ENCODE data around the gene LONP1. TPM values are rescaled to one million over a fixed set of nuclear protein-coding genes. Genes with fewer than 3 reads are reported as not detected.
"Not testable (repeated sequence)": the region's sequence is repeated elsewhere in the genome, so short reads cannot be mapped to it uniquely, and the experiment has no call there.

Gene LONP1, protein sequence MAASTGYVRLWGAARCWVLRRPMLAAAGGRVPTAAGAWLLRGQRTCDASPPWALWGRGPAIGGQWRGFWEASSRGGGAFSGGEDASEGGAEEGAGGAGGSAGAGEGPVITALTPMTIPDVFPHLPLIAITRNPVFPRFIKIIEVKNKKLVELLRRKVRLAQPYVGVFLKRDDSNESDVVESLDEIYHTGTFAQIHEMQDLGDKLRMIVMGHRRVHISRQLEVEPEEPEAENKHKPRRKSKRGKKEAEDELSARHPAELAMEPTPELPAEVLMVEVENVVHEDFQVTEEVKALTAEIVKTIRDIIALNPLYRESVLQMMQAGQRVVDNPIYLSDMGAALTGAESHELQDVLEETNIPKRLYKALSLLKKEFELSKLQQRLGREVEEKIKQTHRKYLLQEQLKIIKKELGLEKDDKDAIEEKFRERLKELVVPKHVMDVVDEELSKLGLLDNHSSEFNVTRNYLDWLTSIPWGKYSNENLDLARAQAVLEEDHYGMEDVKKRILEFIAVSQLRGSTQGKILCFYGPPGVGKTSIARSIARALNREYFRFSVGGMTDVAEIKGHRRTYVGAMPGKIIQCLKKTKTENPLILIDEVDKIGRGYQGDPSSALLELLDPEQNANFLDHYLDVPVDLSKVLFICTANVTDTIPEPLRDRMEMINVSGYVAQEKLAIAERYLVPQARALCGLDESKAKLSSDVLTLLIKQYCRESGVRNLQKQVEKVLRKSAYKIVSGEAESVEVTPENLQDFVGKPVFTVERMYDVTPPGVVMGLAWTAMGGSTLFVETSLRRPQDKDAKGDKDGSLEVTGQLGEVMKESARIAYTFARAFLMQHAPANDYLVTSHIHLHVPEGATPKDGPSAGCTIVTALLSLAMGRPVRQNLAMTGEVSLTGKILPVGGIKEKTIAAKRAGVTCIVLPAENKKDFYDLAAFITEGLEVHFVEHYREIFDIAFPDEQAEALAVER
- 48.8 TPM for total RNA-seq

DNA sequence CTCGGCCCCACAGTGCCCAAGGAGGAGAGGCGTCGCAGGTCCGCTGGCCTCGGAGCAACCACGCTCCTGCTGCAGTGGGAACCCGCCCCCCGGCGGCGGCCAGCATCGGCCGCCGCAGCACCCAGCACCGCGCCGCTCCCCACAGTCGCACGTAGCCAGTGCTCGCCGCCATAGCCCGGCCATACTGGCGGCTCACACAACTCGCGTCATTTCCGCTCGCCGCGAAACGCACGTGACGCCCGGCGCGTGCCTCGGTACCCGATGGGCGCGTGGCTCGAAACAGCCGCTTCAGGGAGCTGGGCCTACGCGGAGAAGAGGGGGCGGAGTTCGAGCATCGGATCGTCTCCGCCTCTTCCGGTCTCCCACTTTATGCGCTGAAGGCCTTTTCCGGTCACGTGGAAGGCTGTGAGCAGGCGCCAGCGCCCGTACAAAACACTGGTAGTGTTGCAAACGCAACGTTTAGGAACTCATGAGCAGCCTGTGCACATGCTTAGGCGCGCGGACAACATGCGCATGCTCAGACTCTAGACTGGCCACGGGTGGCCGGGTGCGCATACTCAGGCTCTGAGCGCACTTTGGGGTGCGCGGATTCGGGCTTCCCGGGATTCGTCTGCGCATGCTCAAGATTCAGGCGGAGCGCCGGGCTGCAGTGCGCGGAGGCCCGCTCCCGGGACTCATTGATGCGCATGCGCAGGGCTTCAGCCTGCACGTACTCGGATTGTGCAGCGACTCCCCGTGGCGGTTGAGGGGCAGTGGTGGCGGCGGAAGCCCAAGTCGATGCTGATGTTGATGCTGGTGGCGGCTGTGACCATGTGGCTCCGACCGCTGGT is at the start of gene LONP1, which contains the start of gene CATSPERD:
LONP1 (minus strand) TSS at position 186 of the 830 bp plus-strand sequence; CDS start at position 172, 14 bp downstream.
CATSPERD (plus strand) TSS at position 677 of the 830 bp plus-strand sequence; CDS start at position 778, 101 bp downstream.
- intact Hi-C loops (cut with DNase I), result no loop called here

DNA sequence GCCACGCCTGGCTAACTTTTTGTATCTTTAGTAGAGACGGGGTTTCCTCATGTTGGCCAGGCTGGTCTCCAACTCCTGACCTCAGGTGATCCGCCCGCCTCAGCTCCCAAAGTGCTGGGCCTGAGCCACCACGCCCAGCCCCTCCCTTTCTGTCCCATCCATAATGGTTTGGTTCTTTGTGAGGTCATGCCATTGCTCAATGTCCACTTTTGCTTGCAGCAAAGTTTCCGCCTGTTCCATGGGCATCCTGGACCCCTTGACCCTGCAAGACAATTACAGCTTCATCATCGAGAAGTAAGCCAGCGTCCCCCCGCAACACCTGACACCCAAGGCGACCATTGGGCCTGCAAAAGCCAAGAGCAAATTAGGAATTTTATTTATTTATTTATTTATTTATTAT is 48.0 kb upstream of the LONP1 start:
- DNase-seq (ENCODE audit: low spot score) (no peak), ATAC-seq (no peak)
- intact Hi-C loops (cut with DNase I), result no loop called here

More for the DNA sequence above, at the start of gene LONP1, which contains the start of gene CATSPERD:
- DNase-seq (ENCODE audit: low spot score), result peak; percentile 99
- peak; percentile 99 for ATAC-seq

DNA sequence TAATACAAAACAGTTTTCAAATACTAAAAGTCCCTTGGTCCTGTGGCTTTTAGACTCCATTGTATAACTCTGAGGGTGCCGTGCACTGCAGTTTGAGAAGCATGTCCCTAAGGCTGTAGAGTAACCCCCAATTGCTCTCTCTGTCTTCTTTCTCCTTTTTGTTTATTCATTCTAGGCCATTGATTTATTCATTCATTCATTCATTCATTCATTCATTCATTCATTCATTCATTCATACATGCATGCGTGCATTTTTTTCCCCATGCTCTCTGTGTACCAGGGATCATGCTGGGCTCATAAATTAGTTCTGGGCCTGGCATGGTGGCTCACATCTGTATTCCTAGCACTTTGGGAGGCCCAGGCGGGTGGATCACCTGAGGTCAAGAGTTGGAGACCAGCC is 45.3 kb upstream of the LONP1 start:
- DNase-seq (ENCODE audit: low spot score) (no peak), ATAC-seq (no peak)
- intact Hi-C loops (cut with DNase I), result no loop called here

DNA sequence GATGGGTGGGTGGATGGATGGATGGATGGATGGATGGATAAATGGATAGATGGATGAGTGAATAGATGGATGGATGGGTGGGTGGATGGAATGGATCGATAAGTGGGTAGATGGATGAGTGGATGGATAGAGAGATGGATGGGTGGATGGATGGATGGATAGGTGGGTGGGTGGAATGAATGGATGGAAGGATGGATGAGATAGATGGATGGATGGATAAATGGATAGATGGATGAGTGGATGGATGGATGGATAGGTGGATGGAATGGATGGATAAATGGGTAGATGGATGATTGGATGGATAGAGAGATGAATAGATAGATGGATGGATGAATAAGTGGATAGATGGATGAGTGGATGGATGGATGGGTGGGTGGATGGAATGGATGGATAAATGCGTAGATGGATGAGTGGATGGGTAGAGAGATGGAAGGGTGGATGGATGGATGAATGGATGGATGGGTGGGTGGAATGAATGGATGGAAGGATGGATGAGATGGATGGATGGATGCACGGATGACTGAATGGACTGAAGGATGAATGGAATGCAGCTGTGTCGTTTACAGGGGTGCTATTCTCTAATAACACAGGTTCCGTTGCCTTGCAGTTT is 42.8 kb upstream of the LONP1 start:
- DNase-seq (ENCODE audit: low spot score), result no peak
- intact Hi-C loops (cut with DNase I), result no loop called here
- ATAC-seq, result no peak

DNA sequence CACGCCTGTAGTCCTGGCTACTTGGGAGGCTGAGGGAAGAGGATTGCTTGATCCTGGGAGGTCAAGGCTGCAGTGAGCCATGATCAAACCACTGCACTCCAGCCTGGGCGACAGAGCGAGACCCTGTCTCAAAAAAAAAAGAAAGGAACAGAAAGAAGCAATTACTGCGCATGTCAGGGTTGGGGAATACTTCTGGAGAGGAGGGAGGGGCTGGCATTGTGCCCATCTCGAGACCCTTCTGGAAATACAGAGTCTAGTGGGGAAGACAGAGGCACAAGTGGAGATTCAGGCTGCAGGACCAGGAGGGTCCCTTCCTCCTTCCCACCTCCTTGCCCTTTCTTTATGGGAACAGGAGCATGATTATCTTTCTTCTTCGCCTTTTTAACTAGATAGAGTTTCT is 33.8 kb upstream of the LONP1 start:
- ATAC-seq, result no peak
- no peak for DNase-seq (ENCODE audit: low spot score)
- intact Hi-C loops (cut with DNase I), result no loop called here

DNA sequence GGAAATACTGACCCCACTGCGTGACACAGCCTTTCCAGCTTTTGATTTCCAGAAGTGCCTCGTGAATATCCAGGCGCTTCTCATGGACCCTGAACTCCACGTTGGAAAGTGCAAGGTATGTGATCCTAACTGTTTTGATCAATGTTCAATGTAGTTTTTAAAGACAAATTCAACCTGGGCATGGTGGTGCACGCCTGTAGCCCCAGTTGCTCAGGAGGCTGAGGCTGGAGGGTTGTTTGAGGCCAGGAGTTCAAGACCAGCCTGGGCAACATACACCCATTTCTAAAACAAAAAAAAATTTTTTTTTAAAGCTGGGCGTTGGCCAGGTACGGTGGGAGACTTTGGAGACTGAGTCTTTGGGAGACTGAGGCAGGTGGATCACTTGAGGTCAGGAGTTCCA is 31.8 kb upstream of the LONP1 start:
- intact Hi-C loops (cut with DNase I), result no loop called here
- DNase-seq (ENCODE audit: low spot score) (no peak), ATAC-seq (no peak)

DNA sequence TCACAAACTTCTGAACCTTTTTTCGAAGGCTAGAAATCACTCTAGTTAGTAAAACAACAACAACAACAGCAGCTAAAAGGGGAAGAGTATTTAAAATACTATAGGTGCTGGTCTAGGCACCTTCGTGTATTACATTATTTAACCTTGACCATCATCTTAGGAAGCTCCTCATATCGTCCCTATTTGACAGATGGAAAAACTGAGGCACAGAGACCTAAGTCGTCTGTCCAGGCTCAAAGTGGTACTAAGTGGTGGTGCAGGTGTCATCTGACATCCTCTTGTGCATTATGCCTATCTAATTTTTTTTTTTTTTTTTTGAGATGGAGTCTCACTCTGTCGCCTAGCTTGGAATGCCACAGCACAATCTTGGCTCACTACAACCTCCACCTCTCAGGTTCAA is 29.6 kb upstream of the LONP1 start:
- DNase-seq (ENCODE audit: low spot score) (no peak), ATAC-seq (no peak)
- intact Hi-C loops (cut with DNase I), result no loop called here

DNA sequence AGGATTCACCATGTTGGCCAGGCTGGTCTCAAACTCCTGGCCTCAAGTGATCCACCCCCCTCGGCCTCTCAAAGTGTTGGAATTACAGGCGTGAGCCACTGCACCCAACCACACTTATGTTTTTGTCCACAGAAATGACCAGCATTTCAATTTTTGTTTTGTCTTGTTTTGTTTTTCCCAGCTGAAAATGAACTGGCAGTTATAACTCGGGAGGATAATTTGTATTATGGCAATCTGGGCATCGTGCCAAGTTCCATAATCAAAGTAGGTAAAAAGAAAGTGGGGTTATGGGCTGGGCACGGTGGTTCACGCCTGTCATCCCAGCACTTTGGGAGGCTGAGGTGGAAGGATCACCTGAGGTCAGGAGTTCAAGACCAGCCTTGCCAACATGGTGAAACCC is 29.0 kb upstream of the LONP1 start:
- ATAC-seq; intact Hi-C loops (cut with DNase I); DNase-seq (ENCODE audit: low spot score): not testable (repeated sequence)

DNA sequence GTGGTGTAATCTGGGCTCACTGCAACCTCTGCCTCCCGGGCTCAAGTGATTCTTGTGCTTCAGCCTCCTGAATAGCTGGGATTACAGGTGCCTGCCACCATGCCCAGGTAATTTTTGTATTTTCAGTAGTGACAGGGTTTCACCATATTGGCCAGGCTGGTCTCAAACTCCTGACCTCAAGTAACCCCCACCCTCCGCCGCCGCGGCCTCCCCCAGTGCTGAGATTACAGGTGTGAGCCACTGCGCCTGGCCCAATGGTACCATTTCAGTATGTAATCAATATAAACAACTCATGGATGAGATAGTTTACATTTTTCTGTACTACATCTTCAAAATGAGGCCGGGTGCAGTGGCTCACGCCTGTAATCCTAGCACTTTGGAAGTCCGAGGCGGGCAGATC is 25.1 kb upstream of the LONP1 start:
- ATAC-seq; intact Hi-C loops (cut with DNase I); DNase-seq (ENCODE audit: low spot score): not testable (repeated sequence)

DNA sequence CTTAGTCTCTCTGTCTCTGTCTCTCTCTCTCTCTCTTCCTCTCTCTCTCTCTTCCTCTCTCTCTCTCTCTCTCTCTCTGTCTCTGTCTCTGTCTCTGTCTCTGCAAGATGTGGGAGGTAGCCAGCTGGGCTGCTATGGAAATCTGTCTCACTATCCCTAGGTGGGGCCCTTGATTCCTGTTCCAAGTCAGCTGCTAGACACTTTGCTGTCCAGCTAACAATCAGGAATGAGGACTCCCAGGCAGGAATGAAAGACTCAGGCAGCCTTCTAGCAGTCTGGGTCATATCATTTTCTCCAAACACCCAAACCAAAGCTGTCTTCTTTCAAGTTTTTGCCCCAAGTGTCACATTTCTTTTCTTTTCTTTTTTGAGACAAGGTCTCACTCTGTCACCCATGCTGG is 23.7 kb upstream of the LONP1 start:
- no peak for DNase-seq (ENCODE audit: low spot score)
- ATAC-seq, result no peak
- intact Hi-C loops (cut with DNase I), result no loop called here

DNA sequence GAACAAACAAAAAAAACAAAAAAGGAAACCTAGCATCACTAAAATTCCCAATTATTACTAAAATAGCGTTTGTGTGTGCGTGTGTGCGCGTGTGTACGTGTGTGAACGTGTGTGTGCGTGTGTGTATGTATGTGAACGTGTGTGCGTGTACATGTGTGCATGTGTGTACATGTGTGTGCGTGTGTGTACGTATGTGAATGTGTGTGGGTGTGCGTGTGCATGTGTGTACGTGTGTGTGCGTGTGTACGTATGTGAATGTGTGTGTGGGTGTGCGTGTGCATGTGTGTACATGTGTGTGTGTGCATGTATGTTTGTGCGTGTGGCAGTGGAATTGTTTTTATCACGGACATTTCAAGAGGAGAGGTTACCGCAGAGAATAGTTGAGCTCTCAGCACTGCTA is 22.1 kb upstream of the LONP1 start:
- intact Hi-C loops (cut with DNase I), result no loop called here
- ATAC-seq, result no peak

DNA sequence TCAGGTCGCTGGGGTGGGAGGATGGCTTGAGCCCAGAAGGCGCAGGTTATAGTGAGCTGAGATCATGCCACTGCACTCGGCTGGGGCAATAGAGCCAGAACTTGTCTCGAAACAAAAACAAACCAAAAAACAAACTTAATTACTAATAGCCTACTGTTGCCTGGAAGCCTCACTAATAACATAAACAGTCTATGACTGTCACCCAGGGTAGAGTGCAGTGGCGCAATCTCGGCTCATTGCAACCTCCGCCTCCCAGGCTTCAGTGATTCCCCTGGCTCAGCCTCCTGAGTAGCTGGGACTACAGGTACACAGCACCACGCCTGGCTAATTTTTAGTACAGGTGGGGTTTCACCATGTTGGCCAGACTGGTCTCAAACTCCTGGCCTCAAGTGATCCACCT is 18.5 kb upstream of the LONP1 start:
- intact Hi-C loops (cut with DNase I), result no loop called here
- no peak for DNase-seq (ENCODE audit: low spot score)
- ATAC-seq, result no peak

More for the DNA sequence above, 22.1 kb upstream of the LONP1 start:
- no peak for DNase-seq (ENCODE audit: low spot score)

DNA sequence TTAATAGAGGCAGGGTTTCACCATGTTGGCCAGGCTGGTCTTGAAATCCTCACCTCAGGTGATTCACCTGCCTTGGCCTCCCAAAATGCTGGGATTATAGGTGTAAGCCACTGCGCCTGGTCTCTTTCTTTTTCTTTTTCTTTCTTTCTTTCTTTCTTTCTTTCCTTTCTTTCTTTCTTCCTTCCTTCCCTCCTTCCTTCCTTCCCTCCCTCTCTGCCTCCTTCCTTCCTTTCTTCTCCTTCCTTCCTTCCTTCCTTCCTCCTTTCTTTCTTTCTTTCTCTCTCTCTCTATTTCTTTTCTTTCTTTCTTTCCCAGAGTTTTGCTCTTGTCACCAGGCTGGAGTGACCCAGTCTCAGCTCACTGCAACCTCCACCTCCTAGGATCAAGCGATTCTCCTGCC is 13.2 kb upstream of the LONP1 start:
- intact Hi-C loops (cut with DNase I); DNase-seq (ENCODE audit: low spot score); ATAC-seq: not testable (repeated sequence)

DNA sequence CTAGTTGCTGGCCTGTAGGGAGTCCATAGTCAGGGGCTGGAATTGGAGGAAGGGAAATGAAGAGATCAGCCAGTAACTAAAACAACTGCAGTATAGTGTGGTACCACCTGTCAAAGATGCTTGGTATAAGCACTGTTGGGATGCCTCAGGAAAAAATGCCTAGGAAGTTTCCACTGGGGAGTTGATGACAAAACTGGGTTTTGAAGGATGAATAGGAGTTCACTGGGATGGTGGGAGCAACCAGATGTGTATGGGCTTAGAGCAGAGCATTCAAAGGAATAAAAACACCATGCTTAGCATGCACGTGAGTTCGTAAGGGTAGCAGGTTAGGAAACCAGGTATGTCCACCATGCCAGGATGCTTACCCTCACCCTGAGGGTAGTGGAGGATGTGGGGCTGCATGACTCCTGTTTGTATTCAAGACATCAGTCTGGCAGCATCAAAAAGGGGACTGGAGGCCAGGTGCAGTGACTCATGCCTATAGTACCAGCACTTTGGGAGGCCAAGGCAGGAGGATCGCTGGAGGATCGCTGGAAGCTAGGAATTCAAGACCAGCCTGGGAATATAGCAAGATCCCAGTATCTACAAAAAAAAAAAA is 7.6 kb upstream of the LONP1 start:
- ATAC-seq, result no peak
- DNase-seq (ENCODE audit: low spot score), result no peak
- intact Hi-C loops (cut with DNase I), result no loop called here

DNA sequence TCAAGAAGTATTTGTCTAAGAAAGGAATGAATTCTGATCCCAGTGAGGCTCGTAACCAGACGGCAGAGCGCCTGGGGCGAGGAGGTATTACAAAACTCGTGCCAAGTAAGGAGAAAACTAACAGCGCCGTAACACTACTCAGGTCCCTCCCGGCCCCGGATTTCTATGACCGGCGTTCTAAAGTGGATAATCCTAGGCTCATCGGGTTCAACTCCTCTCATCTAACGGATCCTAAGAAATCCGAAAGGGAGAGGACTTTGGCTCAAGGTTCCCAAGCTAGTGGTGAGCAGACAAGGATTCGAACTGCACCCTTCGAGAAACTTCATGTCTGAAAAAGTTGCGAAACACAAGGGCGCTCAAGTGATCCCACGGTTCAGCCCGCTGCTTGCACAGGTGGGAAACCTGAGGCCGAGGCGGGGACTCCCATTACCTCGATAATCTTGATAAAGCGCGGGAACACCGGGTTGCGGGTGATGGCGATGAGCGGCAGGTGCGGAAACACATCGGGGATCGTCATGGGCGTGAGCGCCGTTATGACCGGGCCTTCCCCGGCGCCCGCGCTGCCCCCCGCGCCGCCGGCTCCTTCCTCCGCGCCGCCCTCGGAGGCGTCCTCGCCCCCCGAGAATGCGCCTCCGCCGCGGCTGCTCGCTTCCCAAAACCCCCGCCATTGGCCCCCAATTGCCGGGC is 529 bp downstream of the LONP1 start:
- DNase-seq (ENCODE audit: low spot score) (no peak), ATAC-seq (no peak)
- intact Hi-C loops (cut with DNase I), result no loop called here

DNA sequence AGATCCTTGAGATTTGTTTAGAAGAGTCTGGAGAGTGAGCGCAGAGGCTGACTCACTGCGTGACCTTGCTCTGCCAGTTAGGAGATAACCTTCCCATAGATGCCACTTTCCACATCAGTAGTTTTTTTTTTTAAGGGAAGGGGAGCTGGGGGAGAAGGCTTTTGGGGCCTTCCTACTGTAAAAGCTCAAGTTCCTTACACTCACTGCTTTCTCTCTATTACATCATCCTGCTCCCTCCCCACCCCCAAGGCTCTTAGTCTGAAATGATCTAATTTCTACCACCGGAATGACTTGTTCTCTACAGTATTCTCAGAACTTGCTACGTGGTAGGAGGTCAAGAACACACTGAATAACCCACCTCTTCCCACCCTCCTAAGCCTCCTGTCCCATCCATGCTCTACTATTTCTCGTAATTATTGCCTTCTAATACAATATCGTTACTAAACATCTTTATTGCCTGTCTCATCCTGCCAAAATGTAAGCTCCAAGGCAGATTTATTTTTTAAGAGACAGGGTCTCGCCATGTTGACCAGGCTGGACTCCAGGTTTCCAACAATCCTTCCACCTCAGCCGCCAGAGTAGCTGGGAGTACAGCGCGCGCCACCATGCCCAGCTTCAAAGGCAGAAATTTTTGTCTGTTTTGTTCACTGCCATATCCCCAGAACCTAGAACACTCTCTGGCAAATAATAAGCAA is 1.2 kb downstream of the LONP1 start:
- intact Hi-C loops (cut with DNase I), result no loop called here
- DNase-seq (ENCODE audit: low spot score), result no peak
- ATAC-seq, result no peak

DNA sequence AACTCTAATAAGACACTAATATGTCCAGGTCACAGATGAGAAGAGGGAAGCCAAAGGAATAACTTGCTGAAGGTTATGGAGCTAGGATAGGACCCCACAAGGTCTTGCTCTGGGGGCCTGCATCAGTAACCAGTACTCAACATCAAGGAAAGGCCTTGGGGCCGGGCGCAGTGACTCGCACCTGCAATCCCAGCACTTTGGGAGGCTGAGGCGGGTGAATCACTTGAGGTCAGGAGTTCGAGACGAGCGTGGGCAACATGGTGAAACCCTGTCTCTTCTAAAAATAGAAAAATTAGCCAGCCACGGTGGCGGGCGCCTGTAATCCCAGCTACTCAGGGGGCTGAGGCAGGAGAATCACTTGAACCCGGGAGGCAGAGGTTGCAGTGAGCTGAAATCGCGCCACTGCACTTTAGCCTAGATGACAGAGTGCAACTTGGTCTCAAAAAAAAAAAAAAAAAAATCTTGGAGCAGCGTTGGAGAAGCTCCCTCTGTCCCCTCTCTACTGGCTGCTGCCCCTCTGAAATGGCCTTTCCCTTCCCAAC is 1.8 kb downstream of the LONP1 start:
- ATAC-seq, result no peak
- no peak for DNase-seq (ENCODE audit: low spot score)
- intact Hi-C loops (cut with DNase I), result no loop called here

All from sciatic nerve (tissue), 2 donors.